HepG2 (cell line): ENCODE results near the gene IMPG2. TPM values are rescaled to one million over a fixed set of nuclear protein-coding genes. Genes with fewer than 3 reads are reported as not detected.

ENCODE experiments used
- ATAC-seq: fragments of 200-7000 bp; cut with Tn5 transposase; 3 replicates; pipeline ENCODE4 v1.9.1; 2020; ENCODE audit warnings: mild to moderate bottlenecking, moderate library complexity
- BruUV-seq: library from RNA; stranded (reverse); fragments of 400-500 nt; replicated peaks from 2 replicates; lab custom pipeline; 2021; lab: Mats Ljungman, UMichigan
- CTCF ChIA-PET: fragments of 300-600 bp; formaldehyde crosslinking; extraction: SDS; loops from one replicate; lab custom pipeline; 2021; ENCODE audit warnings: low total read pairs, inconsistent platforms, low intra/inter-chr PET ratio; lab: Yijun Ruan, JAX
- POLR2A ChIA-PET: fragments of 350-600 bp; sonication (Branson Sonifier 250); formaldehyde crosslinking; loops from one replicate; lab custom pipeline; 2020; ENCODE audit warnings: antibody characterized with exemption, inconsistent platforms; lab: Yijun Ruan, JAX
- DNase-seq: peaks from one replicate; pipeline ENCODE4 v3.0.0-alpha.2; 2015; ENCODE audit warnings: low spot score
- FAIRE-seq: peaks from 3 replicates; lab custom pipeline; 2011; peaks lifted over from hg19 to GRCh38; lab: Jason Lieb, UNC
- H2AFZ ChIP-seq: one replicate; pipeline ENCODE4 v1.6.1; 2011; ENCODE audit warnings: low read length, inconsistent platforms
- H3K27ac ChIP-seq: fragments of 300-600 bp; 3 replicates; pipeline ENCODE4 v1.8.0; 2011; ENCODE audit warnings: mixed run types, mild to moderate bottlenecking, mixed read lengths, low read length, inconsistent platforms; ENCODE audit not compliant: insufficient read depth; ENCODE audit errors: extremely low read length
- H3K27me3 ChIP-seq, 2 experiments: fragments of 200-600 bp in 1 of 2; 2 replicates in 1 of 2; 3 replicates in 1 of 2; pipeline versions ENCODE4 v1.6.0 to v1.8.0; 2011; ENCODE audit warnings: low read length in 2 of 2, mild to moderate bottlenecking in 2 of 2, moderate library complexity in 2 of 2, inconsistent platforms in 1 of 2; ENCODE audit not compliant: insufficient read depth in 2 of 2, control insufficient read depth in 1 of 2
- H3K36me3 ChIP-seq, 2 experiments: fragments of 200-600 bp in 1 of 2; replicated peaks in 1 of 2; 2 replicates in 1 of 2; 3 replicates in 1 of 2; pipeline versions ENCODE4 v1.5.1 to v1.8.0; 2011; ENCODE audit warnings: low read length in 2 of 2, inconsistent platforms in 1 of 2; ENCODE audit not compliant: insufficient read depth in 2 of 2, control insufficient read depth in 1 of 2
- H3K4me1 ChIP-seq: 2 replicates; pipeline ENCODE4 v1.5.1; 2012; ENCODE audit warnings: low read length, inconsistent platforms; ENCODE audit not compliant: insufficient read depth
- H3K4me2 ChIP-seq: 2 replicates; pipeline ENCODE4 v1.6.0; 2011; ENCODE audit warnings: low read depth, low read length, inconsistent platforms
- H3K4me3 ChIP-seq, 3 experiments: fragments of 200-600 bp in 1 of 3; sonication (generic), shearing (Covaris generic) in 1 of 3; replicated peaks in 1 of 3; 2 replicates each; pipeline ENCODE4 v1.5.1; 2011 to 2016; ENCODE audit warnings: low read length in 3 of 3, inconsistent platforms in 2 of 3, low read depth in 2 of 3, mild to moderate bottlenecking in 2 of 3, control low read depth in 1 of 3, mixed read lengths in 1 of 3; ENCODE audit not compliant: insufficient read depth in 1 of 3
- H3K79me2 ChIP-seq: one replicate; pipeline ENCODE4 v1.6.1; 2011; ENCODE audit warnings: low read length, inconsistent platforms; ENCODE audit not compliant: insufficient read depth
- H3K9ac ChIP-seq: 2 replicates; pipeline ENCODE4 v1.6.0; 2011; ENCODE audit warnings: mild to moderate bottlenecking, low read depth, low read length, inconsistent platforms; ENCODE audit not compliant: insufficient read depth
- H3K9me3 ChIP-seq: 2 replicates; pipeline ENCODE4 v1.5.1; 2012; ENCODE audit warnings: mild to moderate bottlenecking, low read length
- H4K20me1 ChIP-seq: 2 replicates; pipeline ENCODE4 v1.6.0; 2011; ENCODE audit warnings: inconsistent platforms, mild to moderate bottlenecking, low read length, moderate library complexity; ENCODE audit not compliant: insufficient read depth
- CC2D1A ChIP-seq: sonication (generic); formaldehyde crosslinking; IDR thresholded peaks from 2 replicates; pipeline ENCODE4 v1.8.1; 2023; ENCODE audit warnings: mild to moderate bottlenecking, missing genetic modification reagents
- FOXK1 ChIP-seq: sonication (generic); formaldehyde crosslinking; IDR thresholded peaks from 2 replicates; pipeline ENCODE4 v1.4.0; 2020; ENCODE audit warnings: low read depth, missing genetic modification reagents, borderline replicate concordance
- RBAK ChIP-seq: sonication (generic); formaldehyde crosslinking; IDR thresholded peaks from 2 replicates; pipeline ENCODE4 v1.5.1; 2020; ENCODE audit warnings: mild to moderate bottlenecking, missing genetic modification reagents
- SP140L ChIP-seq: sonication (generic); formaldehyde crosslinking; IDR thresholded peaks from 2 replicates; pipeline ENCODE4 v1.4.0; 2020; ENCODE audit warnings: missing genetic modification reagents, borderline replicate concordance
- ZNF318 ChIP-seq: sonication (generic); formaldehyde crosslinking; IDR thresholded peaks from 2 replicates; pipeline ENCODE4 v1.4.0; 2020; ENCODE audit warnings: mild to moderate bottlenecking, missing genetic modification reagents
- ZNF331 ChIP-seq: sonication (generic); formaldehyde crosslinking; IDR thresholded peaks from 2 replicates; pipeline ENCODE4 v1.4.0; 2020; ENCODE audit warnings: missing genetic modification reagents
- ZNF354B ChIP-seq: sonication (generic); formaldehyde crosslinking; IDR thresholded peaks from 2 replicates; pipeline ENCODE4 v1.8.0; 2022; ENCODE audit warnings: mild to moderate bottlenecking, missing genetic modification reagents
- ZNF563 ChIP-seq: sonication (generic); formaldehyde crosslinking; IDR thresholded peaks from 2 replicates; pipeline ENCODE4 v1.8.0; 2022; ENCODE audit warnings: mild to moderate bottlenecking, moderate library complexity, missing genetic modification reagents
- ZNF607 ChIP-seq: sonication (generic); formaldehyde crosslinking; IDR thresholded peaks from 2 replicates; pipeline ENCODE4 v1.5.1; 2020; ENCODE audit warnings: missing genetic modification reagents, mild to moderate bottlenecking, borderline replicate concordance
- WGBS: methylation state at CpG from one replicate; pipeline ENCODE4 v1.1.6; 2017; ENCODE audit warnings: low lambda C conversion rate; 5-methylcytosine and 5-hydroxymethylcytosine counted together
- in situ Hi-C: cut with HindIII; loops from 2 replicates; pipeline ENCODE4 v1.10.0; 2017; ENCODE audit warnings: low pct_unique_long_range_greater_than_20kb; ENCODE audit not compliant: extremely low pct_ligation_motif_present
- intact Hi-C: fragments of 100-400 bp; cut with micrococcal nuclease; formaldehyde crosslinking; loops from one replicate; pipeline ENCODE4 v1.10.0; 2022; ENCODE audit not compliant: unreplicated experiment
- polyA plus RNA-seq, 8 experiments: library from polyadenylated mRNA; depleted of rRNA in 3 of 8; stranded (reverse) in 7 of 8; unstranded in 1 of 8; fragments of >200 nt; fragmentation: Illumina TruSeq in 4 of 8; extraction: Trizol in 4 of 8; gene quantifications; 2 replicates each; pipeline versions ENCODE4 v1.2.1 to v1.2.3, GENCODE V29; 2011 to 2016; ENCODE audit warnings: low read depth in 4 of 8, missing spikeins in 1 of 8, mixed read lengths in 1 of 8; ENCODE audit not compliant: insufficient read depth in 1 of 8
- total RNA-seq, 5 experiments: library from RNA; depleted of rRNA; stranded (reverse); fragments of >200 nt; fragmentation: Illumina TruSeq; extraction: Trizol; gene quantifications; 2 replicates each; pipeline ENCODE4 v1.2.3, GENCODE V29; 2016; ENCODE audit warnings: low read depth in 1 of 5
- TF ChIP-seq, protein P1 (sequence below): sonication (generic); formaldehyde crosslinking; IDR thresholded peaks from 2 replicates; pipeline ENCODE4 v1.5.0; 2020; ENCODE audit warnings: missing genetic modification reagents, mild to moderate bottlenecking, borderline replicate concordance

IMPG2 gene
- total and polyA plus RNA-seq, 2 of the 13 experiments (the other 11 are each of a cell fraction or from before 2014, with no cell fraction given), result 0.02 to 0.03 TPM

DNA sequence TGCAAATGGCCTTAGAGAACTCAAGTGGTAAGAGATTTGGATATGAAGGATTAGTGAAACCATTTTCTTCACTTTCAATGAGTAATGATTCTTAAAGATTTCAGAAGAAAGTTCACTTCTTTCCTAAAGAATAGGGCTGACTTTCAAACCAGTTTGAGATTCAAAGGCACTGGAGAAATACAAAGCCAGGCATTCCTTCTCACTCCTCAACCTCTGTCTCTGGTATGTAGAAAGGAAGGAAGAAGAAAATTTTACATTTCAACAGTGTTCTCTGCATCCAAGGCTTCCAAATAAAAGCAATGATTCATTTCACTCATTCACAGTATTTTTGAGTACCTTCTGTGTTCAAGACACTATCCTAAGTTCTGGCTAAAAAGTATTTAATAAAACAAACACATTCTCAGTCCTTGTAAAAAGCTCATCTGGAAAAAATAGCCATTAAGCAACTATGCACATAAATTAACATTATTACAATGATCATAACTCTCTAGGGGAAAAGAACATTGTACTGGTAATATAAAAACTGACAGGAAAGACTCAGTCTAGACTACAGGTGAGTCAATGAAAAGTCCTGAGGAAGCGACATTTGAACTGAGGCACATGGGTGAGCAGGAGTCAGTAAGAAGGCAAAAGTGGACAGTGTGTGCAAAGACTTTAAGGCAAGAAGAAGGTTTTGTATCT lies 79.5 kb downstream of the IMPG2 start:
- Histone ChIP-seq H3K4me2 (no peak overlapping the region), H2AFZ (no peak overlapping the region), H3K36me3 (no peaks in the 10 kb centered on the region), H3K9ac (no peak overlapping the region), H3K27ac (no peak overlapping the region), H3K4me3 (no peak overlapping the region), H3K27me3 (no peaks in the 10 kb centered on the region), H3K9me3 (no peaks in the 10 kb centered on the region), H4K20me1 (no peaks in the 10 kb centered on the region), H3K79me2 (no peaks in the 10 kb centered on the region), H3K4me1 (no peaks in the 10 kb centered on the region)
- WGBS, result 40% methylated on average over 1 of the region's 1 CpG
- POLR2A ChIA-PET, result no interaction called here
- no peak for ATAC-seq
- no TSS peak for BruUV-seq
- no peak for TF ChIP-seq RBAK (CRISPR knock-in tag)
- TF ChIP-seq ZNF318 (CRISPR knock-in tag), result no peak
- TF ChIP-seq SP140L (CRISPR knock-in tag), result no peak
- TF ChIP-seq ZNF607 (CRISPR knock-in tag), result no peak
- TF ChIP-seq ZNF354B, result no peak
- no peak for TF ChIP-seq ZNF331 (CRISPR knock-in tag)
- TF ChIP-seq, protein P1, sequence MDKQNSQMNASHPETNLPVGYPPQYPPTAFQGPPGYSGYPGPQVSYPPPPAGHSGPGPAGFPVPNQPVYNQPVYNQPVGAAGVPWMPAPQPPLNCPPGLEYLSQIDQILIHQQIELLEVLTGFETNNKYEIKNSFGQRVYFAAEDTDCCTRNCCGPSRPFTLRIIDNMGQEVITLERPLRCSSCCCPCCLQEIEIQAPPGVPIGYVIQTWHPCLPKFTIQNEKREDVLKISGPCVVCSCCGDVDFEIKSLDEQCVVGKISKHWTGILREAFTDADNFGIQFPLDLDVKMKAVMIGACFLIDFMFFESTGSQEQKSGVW, result no peak
- TF ChIP-seq FOXK1 (CRISPR knock-in tag), result no peak
- TF ChIP-seq ZNF563, result no peak
- no peak for TF ChIP-seq CC2D1A (CRISPR knock-in tag)
- no peak for FAIRE-seq
- in situ Hi-C loops (loop anchor here (25.0 kb wide), 1 partner anchor 396 kb away; no protein-coding TSS in a partner anchor), intact Hi-C loops (no loop called here)
- CTCF ChIA-PET, result no interaction called here
- no peak for DNase-seq
